Limb (tissue), 2 donors: ENCODE data around the gene TAPT1.
"Not testable (repeated sequence)": the region's sequence is repeated elsewhere in the genome, so short reads cannot be mapped to it uniquely, and the experiment has no call there.

ENCODE experiments used
- DNase-seq, 2 donors: peaks; one replicate each; pipeline ENCODE4 v3.0.0-alpha.2; 2016; ENCODE audit errors: extremely low spot score in 2 of 2

The TAPT1 gene

DNA sequence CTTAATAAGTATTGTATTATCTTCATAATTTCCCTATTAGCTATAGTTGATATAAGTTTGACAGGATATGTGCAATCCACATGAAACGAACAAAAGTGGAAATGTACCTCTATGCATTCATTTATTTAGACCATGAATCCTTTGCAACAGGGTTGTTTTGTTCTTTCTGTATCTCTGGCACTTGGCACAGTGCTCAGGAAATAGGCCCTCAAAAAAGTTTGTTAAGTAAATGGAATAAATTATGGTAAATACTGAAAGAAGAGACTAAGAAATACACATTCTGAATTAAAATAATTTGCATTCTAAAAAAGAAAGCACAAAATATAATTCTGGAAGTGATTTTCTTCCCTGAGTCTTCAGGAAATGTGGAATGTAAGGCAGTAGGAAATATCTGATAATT lies 39.3 kb downstream of the TAPT1 start:
- no peak for DNase-seq

DNA sequence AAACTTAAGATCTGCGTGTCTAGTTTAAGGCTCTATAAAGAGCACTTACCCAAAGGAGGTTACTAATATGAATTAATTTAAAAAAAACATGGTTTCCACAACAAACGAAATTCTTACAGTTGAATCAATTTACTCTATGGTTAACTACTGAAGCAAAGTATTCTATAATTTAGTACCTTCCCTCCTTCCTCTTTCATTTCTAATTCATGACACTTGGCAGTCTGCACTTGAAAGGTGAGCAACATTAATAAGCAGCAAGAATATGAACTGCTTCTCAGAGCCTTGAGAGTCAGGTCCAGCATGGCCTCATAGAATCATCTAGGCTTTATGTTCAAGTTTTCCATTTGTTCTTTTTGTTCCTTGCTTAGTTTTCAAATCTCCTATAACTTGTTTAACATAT lies 42.7 kb downstream of the TAPT1 start:
- no peak for DNase-seq

DNA sequence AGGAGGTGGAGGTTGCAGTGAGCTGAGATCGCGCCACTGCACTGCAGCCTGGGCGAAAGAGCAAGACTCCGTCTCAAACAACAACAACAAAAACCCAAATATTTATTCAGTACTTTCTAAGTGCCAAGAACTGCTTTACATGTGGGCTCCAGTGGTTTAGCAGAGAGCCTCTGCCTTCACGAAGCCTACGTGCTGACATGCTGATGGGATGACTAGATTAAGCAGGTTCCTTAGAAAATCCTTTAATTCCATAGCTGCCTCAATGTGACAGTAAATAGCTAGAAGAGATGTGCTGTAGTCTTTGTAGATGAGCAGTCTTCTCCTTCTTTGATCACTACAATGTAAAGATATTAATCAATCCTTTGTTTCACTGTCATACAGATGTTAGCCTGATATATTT lies 49.6 kb downstream of the TAPT1 start:
- no peak for DNase-seq

DNA sequence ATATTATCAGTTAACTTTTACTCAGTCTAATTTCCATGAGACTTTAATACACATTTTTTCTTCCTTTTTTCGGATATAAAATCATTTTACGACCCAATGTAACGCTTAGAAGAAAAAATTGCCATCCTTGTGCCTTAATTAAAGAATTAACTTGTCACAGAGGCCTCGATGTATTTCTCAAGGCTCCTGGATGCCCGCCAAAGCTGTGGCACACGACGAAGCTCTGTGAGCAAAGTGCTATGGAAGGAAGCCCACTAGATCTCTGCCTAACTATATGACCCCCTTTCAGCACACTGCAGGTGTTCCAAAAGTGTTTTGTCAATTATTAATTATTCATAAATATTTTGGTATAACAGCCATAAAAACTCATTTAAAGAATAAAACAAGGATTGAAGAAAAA lies 54.4 kb downstream of the TAPT1 start:
- DNase-seq = no peak

DNA sequence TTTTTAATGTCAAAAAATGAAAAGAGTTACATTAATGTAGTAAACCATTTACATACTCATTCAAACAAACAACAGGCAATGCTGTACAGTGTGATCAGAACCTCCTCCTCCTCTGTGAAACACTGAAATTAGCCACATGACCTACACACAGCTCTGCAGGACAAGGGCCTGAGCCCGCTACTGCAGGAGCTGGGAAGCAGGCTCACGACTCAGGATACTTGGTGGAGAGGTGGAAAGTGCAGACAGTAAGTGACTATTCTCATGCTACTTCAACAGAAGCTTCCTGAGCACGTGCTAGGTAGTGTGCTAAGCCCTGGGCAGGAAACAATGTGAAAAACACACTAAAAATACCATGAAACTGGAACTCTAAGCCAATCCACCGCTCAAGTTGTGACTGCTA lies 56.8 kb downstream of the TAPT1 start:
- no peak for DNase-seq

DNA sequence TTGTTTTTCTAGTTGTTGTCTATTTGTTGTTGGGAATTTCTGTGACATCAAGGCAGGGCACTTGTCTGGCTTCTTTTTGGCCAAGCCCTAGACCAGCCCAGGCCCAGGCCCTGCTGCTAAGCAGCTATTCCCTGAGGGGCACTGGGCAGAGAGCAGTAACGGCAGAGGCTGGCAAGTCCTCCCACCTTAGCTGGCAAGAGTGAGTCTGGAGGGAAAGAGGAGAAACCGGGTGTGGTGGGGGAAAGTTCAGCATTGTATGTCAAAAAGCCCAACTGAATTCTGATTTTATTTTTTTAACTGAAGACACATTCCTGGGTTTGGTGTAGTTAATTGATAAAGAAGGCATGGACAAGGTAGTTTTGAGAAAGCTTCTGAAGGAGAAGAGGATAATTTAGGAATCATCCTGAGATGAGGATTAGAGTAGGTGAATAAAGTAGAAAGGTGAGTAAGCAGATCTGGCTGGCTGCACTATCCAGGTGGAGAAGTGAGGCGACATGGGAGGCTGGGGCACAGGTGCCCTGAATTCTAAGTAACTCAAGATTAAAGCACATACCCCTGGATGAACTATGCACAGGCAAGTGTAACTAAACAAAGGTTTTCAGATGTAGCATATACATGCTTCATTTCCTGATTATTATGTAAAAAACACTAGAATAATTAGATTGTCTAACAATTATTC lies 57.4 kb downstream of the TAPT1 start:
- DNase-seq = no peak

DNA sequence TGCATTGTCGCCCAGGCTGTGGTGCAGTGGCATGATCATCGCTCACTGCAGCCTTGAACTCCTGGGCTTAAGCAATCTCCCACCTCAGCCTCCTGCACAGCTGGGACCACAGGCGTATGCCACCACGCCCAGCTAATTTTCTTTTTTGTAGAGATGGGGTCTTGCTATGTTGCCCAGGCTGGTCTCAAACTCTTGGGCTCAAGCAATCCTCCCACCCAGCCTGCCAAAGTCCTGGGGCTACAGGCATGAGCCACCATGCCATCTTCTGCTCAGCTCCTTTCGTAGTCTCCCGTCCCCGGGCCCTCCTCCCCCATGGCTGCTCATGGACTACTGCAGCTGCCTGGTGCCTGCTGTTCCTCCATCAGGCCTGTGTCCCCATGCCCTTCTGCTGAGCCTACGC lies 58.1 kb downstream of the TAPT1 start:
- DNase-seq = no peak

DNA sequence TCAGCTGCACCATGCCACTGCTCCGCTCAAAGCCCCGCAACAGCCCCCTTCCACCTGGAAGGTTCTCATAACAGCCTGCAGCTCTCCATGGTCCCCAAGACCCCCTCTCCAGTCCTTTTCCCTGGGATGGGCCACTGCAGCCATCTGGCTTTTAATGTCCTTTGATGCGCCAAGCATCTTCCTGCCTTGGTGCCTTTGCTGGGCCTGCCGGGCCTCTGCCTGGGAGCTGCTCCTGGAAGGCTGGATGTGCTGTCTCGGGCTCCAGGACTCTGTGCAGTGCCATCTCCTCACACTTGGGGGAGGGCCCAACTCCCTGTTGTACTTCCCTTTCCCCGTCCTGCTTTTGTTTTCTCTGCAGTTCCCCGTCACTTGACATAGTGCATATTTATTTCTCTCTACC lies 60.3 kb downstream of the TAPT1 start:
- no peak for DNase-seq

DNA sequence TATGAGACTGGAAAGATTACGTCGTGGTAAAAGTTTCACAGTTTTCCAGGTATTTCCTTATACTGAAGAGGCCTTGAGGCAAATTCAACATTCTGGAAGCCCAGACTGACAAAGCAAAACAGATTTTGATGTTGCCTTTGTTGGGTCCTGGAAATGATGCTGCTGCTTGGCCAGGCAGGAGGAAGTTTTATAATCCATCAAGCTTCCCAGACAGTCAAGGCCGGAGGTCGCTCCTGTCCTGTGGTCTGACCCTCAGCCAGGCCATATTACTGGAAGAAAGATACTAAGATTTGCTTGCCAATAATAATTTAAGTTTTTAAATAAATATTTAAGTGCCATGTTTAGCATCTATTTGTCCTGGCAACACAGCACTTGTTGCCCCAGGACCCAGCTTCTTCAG lies 63.4 kb downstream of the TAPT1 start:
- no peak for DNase-seq

DNA sequence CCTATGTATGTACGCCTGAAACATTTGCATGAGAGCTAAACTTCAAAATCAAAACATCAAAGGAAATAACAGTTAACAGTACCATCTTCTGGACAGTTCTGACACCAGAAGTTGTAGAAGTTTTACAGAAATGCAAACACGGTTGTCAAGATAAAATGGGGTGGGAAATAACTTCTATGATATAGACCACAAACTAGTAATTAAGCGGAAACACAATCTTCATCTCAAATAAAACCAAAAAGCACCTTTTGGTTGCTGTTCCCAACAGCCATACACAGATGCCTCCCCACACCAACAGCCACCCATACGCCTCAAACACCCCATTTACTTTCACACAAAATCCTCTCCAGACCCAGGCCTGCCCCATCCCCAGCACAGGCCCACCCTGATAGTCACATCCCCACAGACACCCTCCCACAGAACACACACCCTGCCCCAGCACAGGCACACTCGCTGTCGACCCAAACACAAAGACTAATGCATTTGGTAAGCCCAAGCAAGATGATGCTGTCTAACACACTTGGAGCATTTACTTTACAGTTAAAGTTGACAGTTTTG lies 64.3 kb downstream of the TAPT1 start:
- DNase-seq = no peak

DNA sequence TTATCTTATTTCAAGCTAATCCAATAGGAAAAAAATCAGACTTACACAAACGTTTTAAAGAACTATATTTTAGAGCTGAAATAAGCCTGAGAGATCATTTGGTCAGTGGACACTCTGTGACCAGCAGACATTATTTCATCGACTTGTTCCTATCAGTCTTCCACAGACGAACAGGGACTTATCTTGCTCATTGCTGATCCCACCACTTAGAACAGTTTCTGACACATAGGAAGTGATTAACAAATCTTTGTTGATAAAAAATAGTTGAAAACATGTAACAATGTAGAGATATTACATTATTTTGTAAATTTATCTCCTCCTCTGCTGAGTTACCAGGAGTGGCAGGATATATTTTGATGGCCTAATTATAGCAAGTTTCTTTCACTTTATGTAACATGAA lies 65.8 kb downstream of the TAPT1 start:
- no peak for DNase-seq

DNA sequence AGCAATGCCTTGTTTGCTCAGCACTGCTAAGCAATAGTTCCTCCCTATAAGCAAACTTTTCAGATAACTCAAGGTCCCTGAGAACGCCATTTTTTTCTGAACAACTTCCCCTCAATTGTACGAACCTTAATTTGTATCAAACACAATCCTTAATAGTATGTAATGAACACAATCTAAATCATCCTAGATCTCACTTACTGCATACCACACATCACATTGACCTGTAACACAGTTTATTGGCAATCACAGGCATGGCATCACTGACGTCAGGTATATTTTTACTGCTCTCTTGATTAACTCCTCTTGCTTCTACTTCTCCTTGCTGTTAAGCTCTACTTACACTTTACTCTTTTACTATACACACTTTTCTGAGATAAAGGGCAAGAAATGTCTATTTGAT lies 67.0 kb downstream of the TAPT1 start:
- no peak for DNase-seq

DNA sequence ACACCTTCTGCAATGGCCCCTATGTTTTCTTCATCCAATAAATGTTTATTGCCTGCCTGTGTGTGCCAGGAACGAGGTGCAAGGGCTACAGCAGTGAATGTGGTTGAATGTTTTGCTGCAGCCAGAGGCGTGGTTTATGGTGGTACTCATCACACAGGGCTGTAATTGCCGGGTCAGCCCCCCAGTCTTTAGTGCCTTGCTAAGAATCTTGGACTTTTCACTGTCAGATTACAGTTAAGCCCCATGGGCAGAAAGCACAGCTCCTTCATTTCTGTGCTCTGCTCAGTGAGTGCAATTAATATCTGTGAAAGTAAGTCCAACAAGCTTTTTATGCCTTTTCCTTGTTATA lies 67.8 kb downstream of the TAPT1 start:
- DNase-seq = no peak

DNA sequence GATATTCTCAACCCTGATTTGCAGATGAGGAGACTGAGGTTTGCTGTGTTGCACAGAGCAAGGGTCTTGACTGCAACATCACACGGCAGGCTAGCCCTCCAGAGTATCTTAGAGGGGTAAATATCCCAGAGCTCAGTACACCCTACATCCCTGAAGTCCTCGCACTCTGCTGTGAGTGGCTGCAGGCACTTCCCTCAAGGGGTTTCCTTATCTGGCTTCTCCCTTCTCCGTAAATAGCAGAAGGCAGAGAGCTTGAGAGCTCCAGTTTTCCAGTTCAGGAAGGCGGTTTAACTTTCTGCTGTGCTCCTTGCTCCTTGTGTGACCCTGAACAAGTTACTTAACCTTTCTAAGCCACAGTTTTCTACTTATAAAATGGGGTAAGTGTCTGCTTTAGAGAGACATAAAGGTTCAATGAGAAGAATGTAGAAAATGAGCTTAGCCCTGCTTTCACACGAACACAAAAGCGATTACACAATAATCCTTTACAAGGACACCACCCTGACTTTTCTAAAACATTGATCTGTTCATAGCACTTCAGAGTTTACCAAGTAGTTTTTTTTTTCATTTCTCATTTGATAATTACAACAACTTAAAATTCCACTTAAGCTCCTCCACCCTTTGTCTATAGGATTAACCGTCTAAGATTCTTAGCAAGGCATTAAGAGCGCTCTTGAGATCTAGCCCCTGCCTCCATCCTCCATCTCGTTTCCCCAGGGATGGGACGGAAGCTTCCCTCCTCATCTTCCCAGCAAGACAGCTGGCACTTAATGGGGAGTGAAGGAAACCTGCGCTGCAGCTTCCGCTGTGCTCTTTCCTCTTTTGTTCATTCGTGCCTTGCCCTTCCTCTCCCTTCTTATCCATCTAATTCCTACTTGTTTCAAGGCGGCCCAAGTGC lies 68.4 kb downstream of the TAPT1 start:
- DNase-seq = no peak

DNA sequence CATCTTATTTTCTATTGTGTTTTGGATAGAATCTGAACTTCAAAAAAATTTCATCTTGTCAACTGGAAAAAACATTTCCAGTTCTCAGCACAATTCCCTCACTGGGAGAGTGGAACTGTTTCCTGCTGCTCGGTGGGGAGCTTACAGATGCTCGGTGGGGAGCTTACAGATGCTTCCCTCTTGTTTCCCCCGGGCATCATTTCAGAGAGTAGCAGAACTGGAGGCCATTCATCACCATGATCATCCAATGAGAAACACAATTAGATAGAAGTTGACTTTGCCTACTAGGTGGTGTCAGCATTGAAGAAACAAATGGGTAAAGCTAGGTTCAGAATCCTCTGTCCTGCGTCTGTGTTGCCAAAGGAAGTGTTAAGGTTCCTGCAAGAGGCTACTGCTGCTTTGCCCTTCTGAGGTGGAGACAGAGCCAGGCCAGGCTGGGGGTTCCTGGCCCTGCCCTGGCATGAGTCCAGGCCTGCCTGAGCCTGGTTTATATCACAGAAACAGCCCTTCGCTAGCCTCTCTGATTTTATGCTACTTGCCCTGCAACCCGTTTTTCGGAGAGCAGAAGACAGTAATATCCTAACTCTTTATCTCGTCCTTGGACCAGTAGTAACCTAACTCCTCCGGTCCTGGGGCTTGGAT lies 70.6 kb downstream of the TAPT1 start:
- no peak for DNase-seq

DNA sequence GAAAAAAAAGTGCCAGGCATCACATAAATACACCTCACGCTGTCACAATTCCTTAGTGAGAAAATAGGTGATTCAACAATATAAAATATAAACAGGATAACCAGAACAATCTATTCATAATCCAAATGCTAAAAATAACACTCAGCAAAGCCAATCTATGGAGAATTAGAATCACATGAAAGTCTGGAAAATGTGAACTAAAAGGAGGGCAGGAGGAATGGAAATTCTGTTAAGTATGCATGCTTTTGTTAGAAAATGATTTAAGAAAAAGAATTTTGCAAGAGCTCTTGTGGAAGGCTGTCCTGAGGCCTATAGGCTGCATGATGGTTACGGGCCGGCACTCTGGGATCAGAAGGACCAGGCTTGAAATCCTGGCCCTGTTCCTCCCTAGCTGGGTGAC lies 71.8 kb downstream of the TAPT1 start:
- DNase-seq = no peak

DNA sequence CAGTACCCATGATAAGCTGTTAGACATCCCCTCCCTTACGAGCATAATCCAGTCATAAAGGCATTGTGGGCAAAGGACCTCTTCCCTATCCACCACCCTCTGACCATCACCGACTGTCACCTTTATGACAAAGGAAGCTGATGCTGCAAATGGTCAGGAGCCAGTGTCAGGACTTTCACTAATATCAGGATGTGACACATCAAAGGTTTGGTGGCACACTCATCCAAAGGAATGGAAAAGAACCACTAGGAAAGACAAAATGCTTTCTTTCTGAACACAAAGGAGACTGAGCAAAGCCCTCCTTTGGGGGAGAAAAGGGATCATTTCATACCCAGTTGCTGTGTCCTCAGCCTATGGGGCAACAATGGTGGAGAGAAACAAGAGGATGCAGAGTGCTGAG lies 75.6 kb downstream of the TAPT1 start:
- DNase-seq = no peak

DNA sequence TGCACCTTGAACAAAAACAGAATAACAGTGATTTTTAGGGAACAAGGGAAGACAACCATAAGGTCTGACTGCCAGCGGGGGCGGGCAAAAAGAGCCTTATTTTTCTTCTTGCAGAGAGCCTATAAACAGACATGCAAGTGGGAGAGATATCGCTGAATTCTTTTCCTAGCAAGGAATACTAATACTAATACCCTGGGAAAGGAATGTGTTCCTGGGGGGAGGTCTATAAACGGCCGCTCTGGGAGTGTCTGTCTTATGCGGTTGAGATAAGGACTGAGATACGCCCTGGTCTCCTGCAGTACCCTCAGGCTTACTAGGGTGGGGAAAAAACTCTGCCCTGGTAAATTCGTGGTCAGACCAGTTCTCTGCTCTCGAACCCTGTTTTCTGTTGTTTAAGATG lies 81.4 kb downstream of the TAPT1 start:
- DNase-seq = not testable (repeated sequence)

DNA sequence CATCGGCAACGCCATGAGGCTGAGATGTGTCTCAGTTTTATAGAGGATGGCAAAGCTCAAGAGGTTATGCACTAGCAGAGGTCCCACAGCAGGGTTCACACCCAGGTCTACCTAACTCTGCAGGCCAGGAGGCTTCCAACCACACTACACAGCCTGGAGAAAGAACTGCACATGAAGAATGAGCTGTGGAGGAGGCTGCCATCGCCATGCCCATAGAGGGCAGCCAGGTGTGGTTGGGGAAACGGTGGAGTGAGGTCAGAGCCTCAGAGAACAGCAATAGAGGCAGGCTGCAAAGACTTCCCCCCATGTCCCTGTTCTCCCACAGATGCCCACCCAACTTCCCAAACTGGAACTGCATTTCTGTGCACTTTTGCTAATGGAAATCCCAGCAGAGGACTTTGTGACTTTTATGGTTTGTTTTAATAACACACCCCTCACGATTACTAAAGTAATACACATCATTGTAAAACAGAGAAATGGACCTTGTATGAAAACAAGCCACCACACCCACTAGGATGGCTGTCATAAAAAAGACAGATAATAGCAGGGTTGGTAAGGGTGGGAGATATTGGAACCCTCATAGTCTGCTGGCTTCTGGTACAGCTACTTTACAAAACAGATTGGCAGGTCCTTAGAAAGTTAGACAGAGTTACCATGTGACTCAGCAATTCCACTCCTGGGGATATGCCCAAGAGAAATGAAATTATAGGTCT lies 83.5 kb downstream of the TAPT1 start:
- DNase-seq = no peak

DNA sequence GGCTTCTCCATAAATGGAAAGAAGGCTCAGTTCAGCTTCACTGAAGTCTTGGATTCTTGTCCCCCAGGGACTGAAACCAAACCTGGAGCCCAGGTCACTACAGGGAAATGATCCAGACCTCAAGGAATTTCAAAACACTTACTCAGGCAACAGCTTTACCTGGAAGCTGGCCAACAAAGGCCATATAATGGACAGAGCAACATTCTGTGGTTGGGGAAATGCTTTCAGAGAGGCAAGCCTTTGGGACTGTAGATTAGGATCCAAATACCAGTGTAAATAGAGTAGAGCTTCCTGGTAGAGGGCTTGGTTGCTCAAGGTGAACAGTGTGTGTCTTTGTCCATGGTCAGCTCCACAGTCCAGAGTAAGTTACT lies 85.4 kb downstream of the TAPT1 start:
- peak in 1 of 2 donors; percentile 51 for DNase-seq

DNA sequence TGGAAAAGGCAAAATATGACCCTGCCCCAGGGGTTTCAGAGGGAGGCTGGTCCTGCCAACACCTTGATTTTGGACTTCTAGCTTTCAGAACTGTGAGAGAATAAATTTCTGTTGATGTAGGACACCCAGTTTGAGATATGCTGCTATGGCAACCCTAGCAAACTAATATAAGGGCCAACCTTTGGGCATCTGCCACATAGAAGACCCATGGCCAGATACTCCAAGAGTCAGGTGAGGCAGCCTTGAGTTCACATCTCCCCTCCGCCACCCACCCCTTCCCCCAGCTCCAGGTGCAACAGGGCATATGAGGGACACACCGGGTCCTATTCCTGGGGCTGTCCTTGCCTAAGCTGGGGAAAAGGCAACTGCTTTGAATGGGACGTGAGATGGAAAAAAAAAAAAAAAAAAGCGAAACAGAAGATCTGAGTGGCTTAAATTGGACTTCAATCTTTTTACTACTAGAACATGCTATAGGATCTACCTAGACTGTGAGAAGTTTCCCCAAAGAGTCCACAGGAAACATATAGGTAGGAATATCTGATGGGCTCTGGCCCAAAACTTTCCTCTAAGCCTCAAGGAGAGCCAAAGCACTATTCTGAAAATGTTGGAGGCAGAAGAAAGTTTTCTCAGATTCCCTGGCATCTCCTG lies 85.9 kb downstream of the TAPT1 start:
- DNase-seq = no peak
